ENCODE measurements around the gene LHFPL3. TPM values are rescaled to one million over a fixed set of nuclear protein-coding genes. Genes with fewer than 3 reads are reported as not detected.

The LHFPL3 gene
- total RNA-seq, 2 donors from 2014 or later: not detected

- H3K4me1 ChIP-seq: no peaks in the 10 kb centered on the region
- no peak for TF ChIP-seq CTCF (IDR thresholded peaks at IDR 0.05)
- no peak overlapping the region for H3K27ac ChIP-seq
- no peak overlapping the region for H3K4me3 ChIP-seq
- no peaks in the 10 kb centered on the region for H3K9me3 ChIP-seq
- no peak for DNase-seq (ENCODE audit: low spot score)
- no peaks in the 10 kb centered on the region for H3K27me3 ChIP-seq
- H3K36me3 ChIP-seq: no peaks in the 10 kb centered on the region
These were observed 438.7 kb downstream of the LHFPL3 start for GRCh38 chr7:104767113-104767512.

GRCh38 chr7:104767826-104768536 lies 439.6 kb downstream of the LHFPL3 start:
- no peak for DNase-seq (ENCODE audit: low spot score)
- H3K4me3 ChIP-seq: no peak overlapping the region
- no peak for TF ChIP-seq CTCF (IDR thresholded peaks at IDR 0.05)
- no peaks in the 10 kb centered on the region for H3K4me1 ChIP-seq
- H3K27me3 ChIP-seq: no peaks in the 10 kb centered on the region
- H3K9me3 ChIP-seq: no peaks in the 10 kb centered on the region
- no peaks in the 10 kb centered on the region for H3K36me3 ChIP-seq
- H3K27ac ChIP-seq: no peak overlapping the region

GRCh38 chr7:104772405-104773345 lies 444.3 kb downstream of the LHFPL3 start:
- Histone ChIP-seq H3K4me3 (no peak overlapping the region), H3K27ac (no peak overlapping the region), H3K27me3 (no peaks in the 10 kb centered on the region), H3K4me1 (no peaks in the 10 kb centered on the region), H3K36me3 (no peaks in the 10 kb centered on the region), H3K9me3 (no peaks in the 10 kb centered on the region)
- no peak for DNase-seq (ENCODE audit: low spot score)
- TF ChIP-seq CTCF (IDR thresholded peaks at IDR 0.05): no peak

- no peak for TF ChIP-seq CTCF (IDR thresholded peaks at IDR 0.05)
- Histone ChIP-seq H3K27ac (no peak overlapping the region), H3K9me3 (no peaks in the 10 kb centered on the region), H3K4me1 (no peaks in the 10 kb centered on the region), H3K27me3 (no peaks in the 10 kb centered on the region), H3K36me3 (no peaks in the 10 kb centered on the region), H3K4me3 (no peak overlapping the region)
- no peak for DNase-seq (ENCODE audit: low spot score)
These were observed 445.4 kb downstream of the LHFPL3 start for GRCh38 chr7:104773796-104774195.

GRCh38 chr7:104775531-104775930 lies 447.1 kb downstream of the LHFPL3 start:
- no peak overlapping the region for H3K4me3 ChIP-seq
- H3K27me3 ChIP-seq: no peaks in the 10 kb centered on the region
- no peak for DNase-seq (ENCODE audit: low spot score)
- H3K36me3 ChIP-seq: no peaks in the 10 kb centered on the region
- H3K9me3 ChIP-seq: no peaks in the 10 kb centered on the region
- no peaks in the 10 kb centered on the region for H3K4me1 ChIP-seq
- no peak overlapping the region for H3K27ac ChIP-seq
- no peak for TF ChIP-seq CTCF (IDR thresholded peaks at IDR 0.05)
